ENCODE measurements around the gene LONRF2. TPM values are rescaled to one million over a fixed set of nuclear protein-coding genes. Genes with fewer than 3 reads are reported as not detected.

Gene LONRF2
- total RNA-seq, 1 donor from 2014 or later = 1.3 TPM

DNA sequence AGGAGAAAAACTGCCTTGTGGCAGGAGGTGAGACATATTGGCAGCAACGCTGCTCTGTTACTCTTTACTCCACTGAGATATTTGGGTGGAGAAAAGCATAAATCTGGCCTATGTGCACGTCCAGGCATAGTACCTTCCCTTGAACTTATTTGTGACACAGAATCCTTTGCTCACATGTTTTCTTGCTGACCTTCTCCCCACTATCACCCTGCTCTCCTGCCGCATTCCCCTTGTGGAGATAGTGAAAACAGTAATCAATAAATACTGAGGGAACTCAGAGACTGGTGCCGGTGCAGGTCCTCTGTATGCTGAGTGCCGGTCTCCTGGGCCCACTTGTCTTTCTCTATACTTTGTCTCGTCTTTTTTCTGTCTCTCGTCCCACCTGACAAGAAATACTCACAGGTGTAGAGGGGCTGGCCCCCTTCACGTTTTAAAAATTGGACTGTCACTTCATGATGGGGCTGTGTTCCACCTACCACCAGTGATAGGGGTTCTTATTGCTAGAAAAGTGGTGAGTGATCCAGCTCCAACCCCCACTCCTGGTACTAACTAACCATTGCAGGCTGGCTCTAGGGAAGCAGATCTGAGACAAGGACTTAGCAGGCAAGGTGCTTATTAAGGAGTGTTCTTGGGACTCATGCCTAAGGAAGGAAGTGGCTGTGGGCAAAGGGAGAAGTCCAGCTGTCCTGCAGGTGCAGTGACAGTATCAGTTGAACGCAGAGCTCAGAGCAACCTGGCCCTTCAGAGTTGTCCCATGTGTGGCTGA is 51.7 kb downstream of the LONRF2 start:
- no peak overlapping the region for H3K4me3 ChIP-seq (ENCODE audit: low read depth, low read length)
- TF ChIP-seq, protein P1, sequence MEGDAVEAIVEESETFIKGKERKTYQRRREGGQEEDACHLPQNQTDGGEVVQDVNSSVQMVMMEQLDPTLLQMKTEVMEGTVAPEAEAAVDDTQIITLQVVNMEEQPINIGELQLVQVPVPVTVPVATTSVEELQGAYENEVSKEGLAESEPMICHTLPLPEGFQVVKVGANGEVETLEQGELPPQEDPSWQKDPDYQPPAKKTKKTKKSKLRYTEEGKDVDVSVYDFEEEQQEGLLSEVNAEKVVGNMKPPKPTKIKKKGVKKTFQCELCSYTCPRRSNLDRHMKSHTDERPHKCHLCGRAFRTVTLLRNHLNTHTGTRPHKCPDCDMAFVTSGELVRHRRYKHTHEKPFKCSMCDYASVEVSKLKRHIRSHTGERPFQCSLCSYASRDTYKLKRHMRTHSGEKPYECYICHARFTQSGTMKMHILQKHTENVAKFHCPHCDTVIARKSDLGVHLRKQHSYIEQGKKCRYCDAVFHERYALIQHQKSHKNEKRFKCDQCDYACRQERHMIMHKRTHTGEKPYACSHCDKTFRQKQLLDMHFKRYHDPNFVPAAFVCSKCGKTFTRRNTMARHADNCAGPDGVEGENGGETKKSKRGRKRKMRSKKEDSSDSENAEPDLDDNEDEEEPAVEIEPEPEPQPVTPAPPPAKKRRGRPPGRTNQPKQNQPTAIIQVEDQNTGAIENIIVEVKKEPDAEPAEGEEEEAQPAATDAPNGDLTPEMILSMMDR (conservative IDR thresholded peaks at IDR 0.05; ENCODE audit: low read depth, low read length) = no peak
- no peak for DNase-seq (ENCODE audit: low read depth)

DNA sequence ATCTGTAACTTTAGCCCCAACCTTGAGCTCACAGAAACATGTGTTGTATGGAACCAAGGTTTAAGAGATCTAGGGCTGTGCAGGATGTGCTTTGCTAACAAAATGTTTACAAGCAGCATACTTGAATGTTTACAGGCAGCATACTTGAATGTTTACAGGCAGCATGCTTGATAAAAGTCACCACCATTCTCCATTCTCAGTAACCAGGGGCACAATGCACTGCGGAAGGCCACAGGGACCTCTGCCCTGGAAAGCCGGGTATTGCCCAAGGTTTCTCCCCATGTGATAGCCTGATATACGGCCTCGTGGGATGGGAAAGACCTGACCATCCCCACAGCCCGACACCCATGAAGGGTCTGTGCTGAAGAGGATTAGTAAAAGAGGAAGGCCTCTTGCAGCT is 52.4 kb downstream of the LONRF2 start:
- no peak for DNase-seq (ENCODE audit: low read depth)
- TF ChIP-seq, protein P1 (conservative IDR thresholded peaks at IDR 0.05; ENCODE audit: low read depth, low read length) = no peak
- H3K4me3 ChIP-seq (ENCODE audit: low read depth, low read length) = no peak overlapping the region

DNA sequence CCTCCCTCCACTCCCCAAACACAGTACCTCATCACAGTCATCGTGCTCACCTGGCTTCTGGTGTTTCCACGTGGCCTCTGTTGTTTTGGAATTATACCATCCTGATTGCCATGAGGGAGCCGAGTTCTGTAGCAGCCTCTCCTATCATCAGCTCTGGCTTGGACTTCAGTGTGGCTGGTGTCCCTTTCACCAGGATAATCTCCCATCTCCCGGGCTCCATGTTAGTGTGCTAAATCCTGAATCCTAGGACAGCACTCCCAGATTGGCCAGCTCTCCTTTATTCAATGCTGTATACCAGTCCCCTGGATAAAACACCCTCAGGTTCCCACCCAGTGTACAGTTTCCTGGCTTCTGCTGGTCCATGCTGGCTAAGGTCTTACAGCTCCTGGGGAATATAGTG is 53.3 kb downstream of the LONRF2 start:
- no peak overlapping the region for H3K4me3 ChIP-seq (ENCODE audit: low read depth, low read length)
- TF ChIP-seq, protein P1 (conservative IDR thresholded peaks at IDR 0.05; ENCODE audit: low read depth, low read length) = no peak

DNA sequence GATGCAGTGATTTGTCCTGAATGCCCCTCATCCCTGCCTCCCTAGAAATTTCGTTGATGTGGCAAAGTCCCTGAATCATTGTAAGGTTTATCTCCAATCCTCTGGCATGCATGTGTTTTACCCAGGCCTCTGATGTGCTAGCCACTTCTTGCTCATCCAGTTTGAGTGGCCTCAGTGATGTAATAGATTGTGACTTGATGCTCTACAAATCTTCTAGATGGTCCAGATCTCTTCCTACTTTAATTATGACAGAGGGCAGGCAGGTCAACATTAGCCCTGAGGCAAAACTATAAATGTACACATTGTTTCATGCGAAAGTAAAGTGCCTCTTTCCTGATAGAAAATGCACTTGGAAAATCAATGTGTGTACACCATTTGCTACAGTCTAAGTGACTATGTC is 54.5 kb downstream of the LONRF2 start:
- DNase-seq (ENCODE audit: low read depth) = no peak
- TF ChIP-seq, protein P1 (conservative IDR thresholded peaks at IDR 0.05; ENCODE audit: low read depth, low read length) = no peak
- no peak overlapping the region for H3K4me3 ChIP-seq (ENCODE audit: low read depth, low read length)

More for the DNA sequence above, 53.3 kb downstream of the LONRF2 start:
- no peak for DNase-seq (ENCODE audit: low read depth)

DNA sequence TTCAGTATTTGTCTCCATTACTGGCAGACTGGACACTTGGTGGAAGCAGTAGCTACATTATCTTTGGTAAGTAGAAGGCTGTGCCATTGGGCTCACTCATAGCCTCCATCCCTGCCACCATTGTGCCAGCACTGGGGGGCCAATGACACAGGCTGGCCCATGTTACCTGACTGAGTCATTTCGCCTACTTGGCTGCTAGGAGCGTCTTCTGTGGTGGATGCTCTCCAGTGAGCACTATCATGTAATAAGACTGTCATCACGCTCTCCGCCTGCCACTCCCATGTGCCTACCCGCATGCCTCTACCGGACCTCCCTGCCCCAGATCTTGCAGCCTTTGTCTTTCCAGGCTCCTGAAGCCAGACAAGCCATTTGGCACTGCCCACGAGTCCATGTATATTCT is 56.2 kb downstream of the LONRF2 start:
- TF ChIP-seq, protein P1 (conservative IDR thresholded peaks at IDR 0.05; ENCODE audit: low read depth, low read length) = no peak
- H3K4me3 ChIP-seq (ENCODE audit: low read depth, low read length) = no peak overlapping the region
- DNase-seq (ENCODE audit: low read depth) = no peak

DNA sequence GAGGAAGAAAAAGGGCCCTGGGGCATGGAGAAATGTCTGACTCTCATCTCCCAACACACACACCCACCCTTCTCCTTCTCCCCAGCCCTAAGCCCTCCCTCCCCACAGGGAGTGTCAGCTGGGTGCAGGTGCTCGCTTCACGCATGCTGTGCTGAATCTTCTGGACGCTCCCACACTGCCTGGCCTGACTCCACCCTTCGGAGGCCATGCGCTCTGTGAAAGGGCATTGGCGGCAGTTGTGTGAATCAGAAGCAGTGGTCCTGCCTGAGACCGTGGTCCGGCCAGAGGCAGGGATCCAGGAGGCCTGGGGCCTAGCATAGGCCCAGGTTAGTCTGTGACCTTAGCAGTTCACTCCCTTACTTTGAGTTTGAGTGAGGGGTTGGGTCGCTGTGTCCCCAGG is 57.1 kb downstream of the LONRF2 start:
- DNase-seq (ENCODE audit: low read depth) = no peak
- no peak overlapping the region for H3K4me3 ChIP-seq (ENCODE audit: low read depth, low read length)
- TF ChIP-seq, protein P1 (conservative IDR thresholded peaks at IDR 0.05; ENCODE audit: low read depth, low read length) = no peak

DNA sequence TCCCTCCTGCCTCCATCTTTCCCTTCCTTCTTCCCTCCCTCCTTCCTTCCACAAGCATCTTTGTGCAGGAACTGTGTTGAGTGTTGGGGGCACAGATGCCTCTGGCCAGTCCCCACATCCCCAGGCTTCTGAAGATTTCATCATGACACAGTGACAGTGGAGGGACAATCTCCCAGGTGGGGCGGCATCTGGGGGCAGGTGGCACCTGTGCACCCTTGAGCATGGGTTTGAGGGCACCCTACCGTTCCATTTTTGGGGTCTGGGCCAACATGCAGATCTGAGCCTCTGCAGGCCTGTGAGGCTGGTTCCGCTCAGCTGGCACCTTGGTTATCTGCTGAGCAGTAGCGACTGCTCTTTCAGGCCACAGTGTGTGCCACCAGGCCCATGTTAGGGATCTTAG is 57.6 kb downstream of the LONRF2 start:
- no peak for DNase-seq (ENCODE audit: low read depth)
- TF ChIP-seq, protein P1 (conservative IDR thresholded peaks at IDR 0.05; ENCODE audit: low read depth, low read length) = no peak
- H3K4me3 ChIP-seq (ENCODE audit: low read depth, low read length) = no peak overlapping the region

Data from epithelial cell of proximal tubule (primary cell).